DND-41 (cell line): ENCODE data around the gene RNF5.

Source experiments
- ATAC-seq: fragments of 200-7000 bp; cut with Tn5 transposase; 3 replicates; pipeline ENCODE4 v1.9.1; 2021; ENCODE audit warnings: low read depth; ENCODE audit not compliant: insufficient read depth
- DNase-seq: peaks from one replicate; pipeline ENCODE4 v3.0.0-alpha.2; 2020
- H2AFZ ChIP-seq: 2 replicates; pipeline ENCODE4 v1.6.0; 2012; ENCODE audit warnings: low read depth, low read length
- H3K27ac ChIP-seq: 2 replicates; pipeline ENCODE4 v1.5.1; 2012; ENCODE audit warnings: low read length, inconsistent platforms
- H3K27me3 ChIP-seq: fragments of 200-600 bp; sonication (generic); 2 replicates; pipeline ENCODE4 v1.6.0; 2012; ENCODE audit warnings: low read length, mild to moderate bottlenecking, inconsistent platforms; ENCODE audit not compliant: insufficient read depth, poor library complexity
- H3K36me3 ChIP-seq: 2 replicates; pipeline ENCODE4 v1.5.1; 2012; ENCODE audit warnings: low read length, inconsistent platforms; ENCODE audit not compliant: insufficient read depth
- H3K4me1 ChIP-seq: 2 replicates; pipeline ENCODE4 v1.5.1; 2012; ENCODE audit warnings: mild to moderate bottlenecking, low read length; ENCODE audit not compliant: insufficient read depth
- H3K4me2 ChIP-seq: 2 replicates; pipeline ENCODE4 v1.6.0; 2012; ENCODE audit warnings: mild to moderate bottlenecking, moderate library complexity, low read length, inconsistent platforms; ENCODE audit not compliant: insufficient read depth
- H3K4me3 ChIP-seq, 2 experiments: fragments of 200-600 bp in 1 of 2; shearing (Covaris generic) in 1 of 2; 2 replicates each; pipeline ENCODE4 v1.5.1; 2012 to 2016; ENCODE audit warnings: inconsistent platforms in 2 of 2, low read length in 2 of 2, mild to moderate bottlenecking in 2 of 2, low read depth in 1 of 2, moderate library complexity in 1 of 2
- H3K79me2 ChIP-seq: 2 replicates; pipeline ENCODE4 v1.6.0; 2012; ENCODE audit warnings: low read length, inconsistent platforms; ENCODE audit not compliant: insufficient read depth
- H3K9ac ChIP-seq: 2 replicates; pipeline ENCODE4 v1.6.0; 2012; ENCODE audit warnings: low read depth, mild to moderate bottlenecking, inconsistent platforms, low read length, moderate library complexity
- H3K9me3 ChIP-seq: 2 replicates; pipeline ENCODE4 v1.5.1; 2012; ENCODE audit warnings: low read length, moderate library complexity, mild to moderate bottlenecking, inconsistent platforms; ENCODE audit not compliant: insufficient read depth, severe bottlenecking
- H4K20me1 ChIP-seq: 2 replicates; pipeline ENCODE4 v1.6.0; 2012; ENCODE audit warnings: low read length; ENCODE audit not compliant: insufficient read depth
- CTCF ChIP-seq: IDR thresholded peaks from 2 replicates; pipeline ENCODE4 v1.5.1; 2012; ENCODE audit warnings: borderline replicate concordance, low read length, moderate library complexity, mild to moderate bottlenecking; ENCODE audit not compliant: poor library complexity, severe bottlenecking; ENCODE audit errors: extremely low read depth
- EZH2 ChIP-seq: IDR thresholded peaks from 3 replicates; pipeline ENCODE4 v1.6.1; 2012; ENCODE audit warnings: borderline replicate concordance, low read depth, mild to moderate bottlenecking, moderate library complexity, low read length, inconsistent platforms; ENCODE audit not compliant: severe bottlenecking

RNF5 gene

DNA sequence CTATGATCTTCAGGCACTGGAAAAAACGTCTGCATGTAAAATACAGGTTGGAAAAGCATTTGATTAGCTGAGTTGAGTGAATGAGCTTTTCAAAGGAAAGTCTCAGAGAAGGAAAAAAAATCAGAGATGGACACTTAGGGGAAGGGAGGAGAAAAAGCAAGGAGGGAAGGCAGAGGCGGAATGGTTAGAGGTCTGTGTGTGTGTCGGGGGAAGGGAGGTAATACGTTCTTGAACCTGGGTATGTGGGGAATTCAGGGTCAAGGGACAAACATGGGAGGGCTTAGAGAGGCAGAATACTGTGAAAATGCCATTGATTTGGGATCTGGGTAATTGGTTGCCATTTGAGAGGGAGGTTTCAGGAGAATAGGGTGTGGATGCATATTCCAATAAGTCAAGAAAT lies 31.5 kb upstream of the RNF5 start:
- Histone ChIP-seq H2AFZ (no peak overlapping the region), H3K4me3 (no peak overlapping the region), H3K4me1 (no peaks in the 10 kb centered on the region), H3K27me3 (peaks cover 15% of the 10 kb centered on the region), H4K20me1 (no peaks in the 10 kb centered on the region), H3K79me2 (no peaks in the 10 kb centered on the region), H3K9me3 (no peaks in the 10 kb centered on the region), H3K36me3 (no peaks in the 10 kb centered on the region), H3K4me2 (no peak overlapping the region), H3K9ac (no peak overlapping the region), H3K27ac (no peak overlapping the region)
- ATAC-seq: no peak
- TF ChIP-seq CTCF: no peak
- no peak for TF ChIP-seq EZH2
- no peak for DNase-seq

DNA sequence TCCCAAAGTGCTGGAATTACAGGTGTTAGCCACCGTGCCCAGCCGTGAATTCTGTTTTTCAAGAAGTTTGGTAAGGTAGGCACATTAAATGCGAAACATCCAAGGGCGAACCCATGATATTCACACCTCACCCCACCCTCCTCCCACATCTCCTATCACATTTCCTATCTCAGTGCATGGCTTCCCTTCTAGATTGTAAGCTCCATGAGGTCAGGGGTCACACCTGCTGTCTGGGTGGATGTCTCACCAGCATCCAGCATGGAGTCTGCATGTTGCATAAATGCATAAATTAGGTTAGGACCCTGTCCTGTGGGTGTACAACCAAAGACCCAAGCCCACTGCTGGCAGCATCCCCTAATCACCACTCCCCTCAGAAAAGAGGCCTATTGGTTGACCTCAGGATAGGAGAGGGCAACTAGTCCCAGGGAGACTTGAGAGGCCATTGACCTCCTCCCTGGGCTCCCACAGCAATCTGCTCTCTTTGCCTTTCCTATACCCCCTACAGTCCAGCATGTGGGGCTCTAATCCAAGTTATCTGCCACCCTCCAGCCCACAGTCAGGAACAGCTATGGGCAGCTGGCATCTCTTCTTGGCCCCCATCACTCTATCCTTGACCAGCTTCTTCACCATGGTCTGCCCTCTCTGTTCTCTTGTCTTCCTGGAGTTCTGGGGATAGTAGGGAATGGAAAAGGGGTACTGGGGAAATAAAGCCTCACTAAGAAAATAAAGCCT lies 30.6 kb upstream of the RNF5 start:
- no peak for ATAC-seq
- H4K20me1 ChIP-seq: no peaks in the 10 kb centered on the region
- no peaks in the 10 kb centered on the region for H3K36me3 ChIP-seq
- H3K79me2 ChIP-seq: no peaks in the 10 kb centered on the region
- no peak overlapping the region for H3K27ac ChIP-seq
- no peak overlapping the region for H3K4me3 ChIP-seq
- TF ChIP-seq EZH2 (no peak), CTCF (peak; percentile 23)
- H3K4me2 ChIP-seq: no peak overlapping the region
- H3K9ac ChIP-seq: no peak overlapping the region
- DNase-seq: no peak
- no peak overlapping the region for H2AFZ ChIP-seq
- no peaks in the 10 kb centered on the region for H3K4me1 ChIP-seq
- peaks cover 15% of the 10 kb centered on the region for H3K27me3 ChIP-seq
- H3K9me3 ChIP-seq: no peaks in the 10 kb centered on the region

DNA sequence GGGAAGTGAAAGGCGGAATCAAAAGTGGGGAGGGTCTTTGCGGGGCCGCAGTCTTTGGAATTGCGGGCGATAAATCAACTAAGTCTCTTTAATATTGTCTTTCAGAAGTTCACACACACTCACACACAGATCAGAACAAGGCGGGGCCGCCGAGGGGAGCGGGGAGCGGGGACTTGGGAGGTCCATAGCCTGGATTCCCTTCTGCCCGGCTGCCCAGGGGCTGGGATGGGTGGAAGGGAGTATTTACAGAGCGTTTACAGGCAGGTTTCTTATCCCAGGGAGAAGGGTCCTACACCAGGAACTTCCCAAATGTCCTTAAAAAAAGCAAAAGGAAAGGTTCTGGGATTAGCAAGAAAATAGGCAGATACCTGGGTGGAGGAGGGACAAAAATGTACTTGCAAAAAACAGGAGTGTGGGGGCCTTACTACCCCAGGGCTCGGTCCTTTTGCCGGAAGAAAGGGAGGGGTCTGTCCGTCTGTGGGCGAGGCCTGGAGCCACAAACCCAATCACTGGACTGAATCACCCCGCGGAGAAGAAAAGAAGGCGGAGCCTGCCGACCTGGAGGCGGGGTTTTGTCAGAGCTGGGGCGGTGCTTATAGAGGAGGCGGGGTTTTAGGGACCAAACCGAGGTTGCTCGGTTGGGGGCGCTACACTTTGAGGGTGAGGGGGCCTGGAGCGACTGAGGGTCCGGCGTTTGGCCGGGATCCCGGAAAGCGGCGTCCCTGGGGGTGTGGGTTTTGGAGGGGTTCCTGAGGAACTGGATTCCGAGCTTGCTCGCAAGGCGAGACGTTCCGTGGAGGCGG lies 29.7 kb upstream of the RNF5 start:
- no peak overlapping the region for H3K4me2 ChIP-seq
- H3K36me3 ChIP-seq: no peaks in the 10 kb centered on the region
- TF ChIP-seq EZH2 (no peak), CTCF (no peak)
- H3K9ac ChIP-seq: no peak overlapping the region
- no peaks in the 10 kb centered on the region for H3K9me3 ChIP-seq
- DNase-seq: no peak
- H3K4me1 ChIP-seq: peaks cover 7% of the 10 kb centered on the region
- H3K4me3 ChIP-seq: no peak overlapping the region
- H3K79me2 ChIP-seq: no peaks in the 10 kb centered on the region
- no peak overlapping the region for H3K27ac ChIP-seq
- peaks cover 15% of the 10 kb centered on the region for H3K27me3 ChIP-seq
- ATAC-seq: no peak
- no peaks in the 10 kb centered on the region for H4K20me1 ChIP-seq
- no peak overlapping the region for H2AFZ ChIP-seq
